MCF 10A (cell line): ENCODE results near the gene PROCR. TPM values are rescaled to one million over a fixed set of nuclear protein-coding genes. Genes with fewer than 3 reads are reported as not detected.

Source experiments
- BruUV-seq: library from RNA; stranded (reverse); fragments of 400-500 nt; replicated peaks from 2 replicates; lab custom pipeline; 2021; lab: Mats Ljungman, UMichigan
- CTCF ChIA-PET: fragments of 300-600 bp; sonication (Branson Sonifier 250); formaldehyde crosslinking; extraction: SDS; loops from one replicate; lab custom pipeline; 2021; ENCODE audit warnings: antibody characterized with exemption, inconsistent platforms; lab: Yijun Ruan, JAX
- POLR2A ChIA-PET: fragments of 300-600, 350-650 bp; sonication (Branson Sonifier 250); formaldehyde crosslinking; extraction: SDS; loops from one replicate; lab custom pipeline; 2020; ENCODE audit warnings: antibody characterized with exemption, inconsistent platforms; lab: Yijun Ruan, JAX
- DNase-seq: peaks from one replicate; pipeline ENCODE4 v3.0.0-alpha.2; 2018; ENCODE audit not compliant: unreplicated experiment
- H3K27ac Mint-ChIP-seq: one replicate; pipeline ENCODE4 v1.8.0; 2022; ENCODE audit warnings: mild to moderate bottlenecking, low read depth, mixed read lengths; ENCODE audit not compliant: unreplicated experiment
- H3K27me3 Mint-ChIP-seq: one replicate; pipeline ENCODE4 v1.8.0; 2022; ENCODE audit warnings: mixed read lengths; ENCODE audit not compliant: insufficient read depth, unreplicated experiment
- H3K36me3 Mint-ChIP-seq: one replicate; pipeline ENCODE4 v1.8.0; 2022; ENCODE audit warnings: mild to moderate bottlenecking, moderate library complexity, mixed read lengths; ENCODE audit not compliant: insufficient read depth, unreplicated experiment
- H3K4me1 Mint-ChIP-seq: one replicate; pipeline ENCODE4 v1.8.0; 2022; ENCODE audit warnings: mixed read lengths; ENCODE audit not compliant: insufficient read depth, unreplicated experiment
- H3K4me3 Mint-ChIP-seq: one replicate; pipeline ENCODE4 v1.8.0; 2022; ENCODE audit warnings: mild to moderate bottlenecking, moderate library complexity, mixed read lengths; ENCODE audit not compliant: unreplicated experiment
- H3K9me3 Mint-ChIP-seq: one replicate; pipeline ENCODE4 v1.8.0; 2022; ENCODE audit warnings: mixed read lengths; ENCODE audit not compliant: unreplicated experiment
- CTCF ChIP-seq: fragments of 200-600 bp; IDR thresholded peaks from one replicate; pipeline ENCODE4 v1.8.0; 2022; ENCODE audit warnings: antibody characterized with exemption, mild to moderate bottlenecking; ENCODE audit not compliant: unreplicated experiment
- intact Hi-C: fragments of 100-400 bp; cut with micrococcal nuclease; formaldehyde crosslinking; loops from 2 replicates; pipeline ENCODE4 v1.14.1; 2022
- total RNA-seq: library from RNA; stranded (reverse); gene quantifications from 2 replicates; pipeline ENCODE4 v1.2.3, GENCODE V29; 2022

The PROCR gene
- total RNA-seq, 1 experiment from 2014 or later, result 34.6 TPM

GRCh38 chr20:35225319-35226125 lies 53.6 kb downstream of the PROCR start:
- ChIA-PET POLR2A (interaction anchor here (0.9 kb wide), 1 partner anchor 78 kb away, joined by 3 read pairs; the partner anchor contains the start of gene EDEM2), CTCF (interaction anchor here (0.6 to 3.1 kb wide), 2 partner anchors 17 to 156 kb away, joined by 3 to 11 read pairs; no protein-coding TSS in a partner anchor)
- H3K27ac Mint-ChIP-seq, result no peak overlapping the region
- no peak for DNase-seq
- TF ChIP-seq CTCF, result no peak
- H3K36me3 Mint-ChIP-seq, result peaks cover 4% of the 10 kb centered on the region
- H3K9me3 Mint-ChIP-seq, result no peaks in the 10 kb centered on the region
- H3K27me3 Mint-ChIP-seq, result peaks cover 53% of the 10 kb centered on the region
- peak overlapping the region; percentile 54 for H3K4me3 Mint-ChIP-seq
- H3K4me1 Mint-ChIP-seq, result no peaks in the 10 kb centered on the region
- no TSS peak for BruUV-seq
- intact Hi-C loops, result no loop called here

- TF ChIP-seq CTCF, result no peak
- Mint-ChIP-seq H3K9me3 (no peaks in the 10 kb centered on the region), H3K27ac (no peak within 1 kb of the TSS), H3K4me1 (no peaks in the 10 kb centered on the region), H3K27me3 (peaks cover 61% of the 10 kb centered on the region), H3K36me3 (peaks cover 4% of the 10 kb centered on the region), H3K4me3 (peak within 1 kb of the TSS; percentile 54)
- ChIA-PET POLR2A (no interaction called here), CTCF (interaction anchor here (0.6 to 3.1 kb wide), 3 partner anchors 18 to 156 kb away, joined by 3 to 11 read pairs (median 3); no protein-coding TSS in a partner anchor)
- no peak for DNase-seq
- intact Hi-C loops, result no loop called here
- BruUV-seq, result no TSS peak
Measured at GRCh38 chr20:35226126-35226883, 54.4 kb downstream of the PROCR start, which contains the start of gene MMP24. Gene MMP24, plus strand, starts transcription at chr20:35226690. Its CDS starts 49 bp downstream, at chr20:35226739.

Other genes starting within 250 kb of the PROCR start
- 94.6 and 115 TPM in 2 replicates for gene GSS, start 216.3 kb upstream of the PROCR start, total RNA-seq
- 0.07 and 0.27 TPM in 2 replicates for gene MYH7B, start 216.2 kb upstream of the PROCR start, total RNA-seq
- 51.8 and 56.3 TPM in 2 replicates for gene TRPC4AP, start 79.3 kb upstream of the PROCR start, total RNA-seq
- 23.6 and 30.2 TPM in 2 replicates for gene EDEM2, start 24.7 kb upstream of the PROCR start, total RNA-seq
- gene MMP24, start 54.6 kb downstream of the PROCR start, total RNA-seq, result 0.10 TPM in 1 of 2 replicates, not detected in the other
- 43.2 and 52.2 TPM in 2 replicates for gene MMP24OS, start 106.0 kb downstream of the PROCR start, total RNA-seq
- gene EIF6, start 112.7 kb downstream of the PROCR start, total RNA-seq, result 322 and 354 TPM in 2 replicates
- not detected in 2 replicates for gene FAM83C, start 120.4 kb downstream of the PROCR start, total RNA-seq
- 45.2 and 55.8 TPM in 2 replicates for gene UQCC1, start 239.9 kb downstream of the PROCR start, total RNA-seq